Gastrocnemius medialis (tissue), 4 donors: ENCODE results near the gene DIP2B. TPM values are rescaled to one million over a fixed set of nuclear protein-coding genes. Genes with fewer than 3 reads are reported as not detected.
A peak's percentile ranks its signal among the peaks of the same experiment; 100 is the strongest.

Source experiments
- ATAC-seq, 2 donors: fragments of 150-250 bp; one replicate each; pipeline ENCODE4 v1.9.1; 2016
- DNase-seq, 2 donors: peaks; one replicate each; pipeline ENCODE4 v3.0.0-alpha.2; 2019
- H3K27ac ChIP-seq, 4 donors: fragments of 200-600 bp; sonication (generic); 1 replicate in 1 of 4; 2 replicates in 3 of 4; pipeline ENCODE4 v1.5.1; 2016 to 2018; ENCODE audit warnings: mild to moderate bottlenecking in 2 of 4, moderate library complexity in 1 of 4
- H3K27me3 ChIP-seq, 3 donors: fragments of 200-600 bp; sonication (generic) in 2 of 3; 1 replicate in 1 of 3; 2 replicates in 2 of 3; pipeline versions ENCODE4 v1.5.1 to v1.6.0; 2016 to 2019; ENCODE audit warnings: mild to moderate bottlenecking in 1 of 3, moderate library complexity in 1 of 3
- H3K36me3 ChIP-seq, 2 donors: fragments of 200-600 bp; sonication (generic) in 1 of 2; one replicate each; pipeline ENCODE4 v1.5.1; 2017 to 2018
- H3K4me1 ChIP-seq, 2 donors: fragments of 200-600 bp; sonication (generic) in 1 of 2; one replicate each; pipeline ENCODE4 v1.5.1; 2016 to 2017; ENCODE audit warnings: mild to moderate bottlenecking in 2 of 2
- H3K4me3 ChIP-seq, 4 donors: fragments of 200-600 bp; sonication (generic) in 3 of 4; 1 replicate in 1 of 4; 2 replicates in 3 of 4; pipeline ENCODE4 v1.5.1; 2016 to 2019; ENCODE audit warnings: mild to moderate bottlenecking in 2 of 4
- H3K9me3 ChIP-seq, 3 donors: fragments of 200-600 bp; sonication (generic) in 2 of 3; 1 replicate in 1 of 3; 2 replicates in 2 of 3; pipeline ENCODE4 v1.5.1; 2016 to 2019
- CTCF ChIP-seq, 5 experiments: fragments of 450-650 bp in 3 of 5; fragments of 200-600 bp in 2 of 5; sonication (generic) in 2 of 5; IDR thresholded peaks in 4 of 5; conservative IDR thresholded peaks in 1 of 5; 1 replicate in 4 of 5; 2 replicates in 1 of 5; pipeline ENCODE4 v1.5.1; 2016 to 2019; ENCODE audit warnings: antibody characterized with exemption in 5 of 5, mild to moderate bottlenecking in 3 of 5, moderate library complexity in 3 of 5
- POLR2A ChIP-seq, 2 donors: fragments of 450-650 bp; IDR thresholded peaks; one replicate each; pipeline ENCODE4 v1.6.1; 2017; ENCODE audit warnings: antibody characterized with exemption in 2 of 2, mild to moderate bottlenecking in 2 of 2, moderate library complexity in 2 of 2
- in situ Hi-C, 4 donors: fragments of 200-750 bp; cut with MboI; loops; one replicate each; pipeline versions ENCODE4 v1.15.0 to v1.8.0; 2017; ENCODE audit warnings: low sequenced_read_pairs in 4 of 4
- intact Hi-C: fragments of 100-400 bp; cut with DNase I; formaldehyde crosslinking; loops from one replicate; pipeline ENCODE4 v1.15.1; 2023; ENCODE audit warnings: low total_unique reads
- total RNA-seq, 4 donors: library from RNA; depleted of rRNA; stranded (reverse); fragments of >200 nt; gene quantifications; one replicate each; pipeline versions ENCODE4 v1.1.0 to v1.2.3, GENCODE V29; 2016

DIP2B gene
- total RNA-seq, 4 donors from 2014 or later = 11.5 to 15.2 (median 12.2) TPM

- H3K9me3 ChIP-seq = no peaks in the 10 kb centered on the region
- peaks cover 0 to 17% of the 10 kb centered on the region in 2 donors for H3K36me3 ChIP-seq
- peaks cover 0 to 15% of the 10 kb centered on the region in 2 donors for H3K4me1 ChIP-seq
- no peak overlapping the region for H3K4me3 ChIP-seq
- intact Hi-C loops = no loop called here
- in situ Hi-C loops = no loop called here
- TF ChIP-seq POLR2A (IDR thresholded peaks at IDR 0.05) = no peak
- no peak for TF ChIP-seq CTCF (IDR thresholded peaks at IDR 0.05 in 4 of 5, conservative IDR thresholded peaks at IDR 0.05 in 1 of 5)
- DNase-seq = no peak
- no peak overlapping the region for H3K27ac ChIP-seq
- ATAC-seq = peak in 1 of 2 donors; percentile 86
- H3K27me3 ChIP-seq = no peaks in the 10 kb centered on the region
These were observed 275.2 kb downstream of the DIP2B start for GRCh38 chr12:50780013-50780412.

- in situ Hi-C loops = no loop called here
- Histone ChIP-seq H3K36me3 (peaks cover 0 to 17% of the 10 kb centered on the region in 2 donors), H3K9me3 (no peaks in the 10 kb centered on the region), H3K4me3 (no peak overlapping the region), H3K27ac (no peak overlapping the region), H3K27me3 (no peaks in the 10 kb centered on the region), H3K4me1 (peaks cover 16 to 29% of the 10 kb centered on the region in 2 donors)
- intact Hi-C loops = no loop called here
- DNase-seq = no peak
- no peak for ATAC-seq
- TF ChIP-seq CTCF (IDR thresholded peaks at IDR 0.05 in 4 of 5, conservative IDR thresholded peaks at IDR 0.05 in 1 of 5) (no peak), POLR2A (IDR thresholded peaks at IDR 0.05) (no peak)
These were observed 279.7 kb downstream of the DIP2B start for GRCh38 chr12:50784501-50784900.

- intact Hi-C loops = no loop called here
- H3K9me3 ChIP-seq = no peaks in the 10 kb centered on the region
- DNase-seq = no peak
- H3K27ac ChIP-seq = peak overlapping the region in 2 of 4 donors; percentile 12 to 65
- H3K36me3 ChIP-seq = peaks cover 0 to 17% of the 10 kb centered on the region in 2 donors
- ATAC-seq = no peak
- in situ Hi-C loops = no loop called here
- TF ChIP-seq POLR2A (IDR thresholded peaks at IDR 0.05) (no peak), CTCF (IDR thresholded peaks at IDR 0.05 in 4 of 5, conservative IDR thresholded peaks at IDR 0.05 in 1 of 5) (no peak)
- H3K27me3 ChIP-seq = no peaks in the 10 kb centered on the region
- peaks cover 16 to 23% of the 10 kb centered on the region in 2 donors for H3K4me1 ChIP-seq
- H3K4me3 ChIP-seq = no peak overlapping the region
These were observed 280.7 kb downstream of the DIP2B start for GRCh38 chr12:50785406-50786001.

- in situ Hi-C loops = no loop called here
- Histone ChIP-seq H3K4me3 (no peak overlapping the region), H3K9me3 (no peaks in the 10 kb centered on the region), H3K27ac (peak overlapping the region in 3 of 4 donors; percentile 52 to 65 (median 56)), H3K4me1 (peaks cover 16 to 23% of the 10 kb centered on the region in 2 donors), H3K36me3 (peaks cover 0 to 5% of the 10 kb centered on the region in 2 donors), H3K27me3 (no peaks in the 10 kb centered on the region)
- ATAC-seq = peak; percentile 85 to 86
- no peak for DNase-seq
- intact Hi-C loops = no loop called here
- TF ChIP-seq CTCF (IDR thresholded peaks at IDR 0.05 in 4 of 5, conservative IDR thresholded peaks at IDR 0.05 in 1 of 5) (no peak), POLR2A (IDR thresholded peaks at IDR 0.05) (no peak)
These were observed 281.9 kb downstream of the DIP2B start for GRCh38 chr12:50786498-50787231.
